BJ (cell line): ENCODE results near the gene IGFLR1. TPM values are rescaled to one million over a fixed set of nuclear protein-coding genes. Genes with fewer than 3 reads are reported as not detected.

Source experiments
- CTCF ChIA-PET: fragments of 350-600 bp; formaldehyde crosslinking; extraction: SDS; loops from one replicate; lab custom pipeline; 2021; ENCODE audit warnings: antibody characterized with exemption, inconsistent platforms; lab: Yijun Ruan, JAX
- POLR2A ChIA-PET: fragments of 300-600 bp; sonication (Branson Sonifier 250); formaldehyde crosslinking; extraction: SDS; loops from one replicate; lab custom pipeline; 2021; ENCODE audit warnings: antibody characterized with exemption; lab: Charles Lee
- DNase-seq: peaks from one replicate; pipeline ENCODE4 v3.0.0-alpha.2; 2011; ENCODE audit warnings: low read depth
- H3K27me3 ChIP-seq: 2 replicates; pipeline ENCODE4 v1.6.0; 2011; ENCODE audit warnings: low read length; ENCODE audit not compliant: control insufficient read depth, insufficient read depth
- H3K36me3 ChIP-seq: 2 replicates; pipeline ENCODE4 v1.5.1; 2011; ENCODE audit warnings: low read length; ENCODE audit not compliant: control insufficient read depth, insufficient read depth
- H3K4me3 ChIP-seq: 2 replicates; pipeline ENCODE4 v1.5.1; 2011; ENCODE audit warnings: low read depth, mild to moderate bottlenecking, control low read depth, low read length
- CTCF ChIP-seq: IDR thresholded peaks from 2 replicates; pipeline ENCODE4 v1.5.1; 2011; ENCODE audit warnings: low read depth, mild to moderate bottlenecking, control low read depth, inconsistent platforms, low read length, moderate library complexity; ENCODE audit not compliant: insufficient read depth
- polyA plus RNA-seq: library from polyadenylated mRNA; depleted of rRNA; stranded (reverse); fragments of >200 nt; gene quantifications from 2 replicates; pipeline ENCODE4 v1.2.3, GENCODE V29; 2011

IGFLR1 gene
- polyA plus RNA-seq, 1 experiment = 1.9 TPM

DNA sequence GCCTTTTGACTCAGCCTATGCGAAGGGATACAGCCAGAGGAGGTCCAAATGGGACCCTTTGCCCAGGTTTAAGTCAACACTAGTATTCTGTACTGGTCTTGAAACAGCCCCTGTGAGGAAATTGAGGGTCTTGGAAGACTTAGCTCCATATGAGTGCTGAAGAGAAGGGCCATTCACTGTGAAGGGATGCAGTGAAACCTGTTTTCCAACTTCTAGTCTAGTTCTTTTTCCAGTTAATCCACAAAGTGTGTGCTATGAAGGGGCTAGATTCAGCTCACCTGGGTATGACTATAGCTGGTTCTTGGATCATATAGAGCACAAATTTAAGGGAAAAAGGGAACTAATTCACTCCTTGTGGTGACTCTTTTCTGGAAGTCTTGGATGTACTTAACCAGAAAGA lies 33.9 kb downstream of the IGFLR1 start:
- Histone ChIP-seq H3K4me3 (no peak overlapping the region), H3K27me3 (no peaks in the 10 kb centered on the region; the same call in none of the 2 replicates), H3K36me3 (no peaks in the 10 kb centered on the region)
- ChIA-PET CTCF (interaction anchor here (0.9 kb wide), 1 partner anchor 14 kb away, joined by 3 read pairs; no protein-coding TSS in a partner anchor), POLR2A (interaction anchor here (0.6 kb wide), 1 partner anchor 65 kb away, joined by 3 read pairs; no protein-coding TSS in a partner anchor)
- TF ChIP-seq CTCF = no peak
- no peak for DNase-seq

DNA sequence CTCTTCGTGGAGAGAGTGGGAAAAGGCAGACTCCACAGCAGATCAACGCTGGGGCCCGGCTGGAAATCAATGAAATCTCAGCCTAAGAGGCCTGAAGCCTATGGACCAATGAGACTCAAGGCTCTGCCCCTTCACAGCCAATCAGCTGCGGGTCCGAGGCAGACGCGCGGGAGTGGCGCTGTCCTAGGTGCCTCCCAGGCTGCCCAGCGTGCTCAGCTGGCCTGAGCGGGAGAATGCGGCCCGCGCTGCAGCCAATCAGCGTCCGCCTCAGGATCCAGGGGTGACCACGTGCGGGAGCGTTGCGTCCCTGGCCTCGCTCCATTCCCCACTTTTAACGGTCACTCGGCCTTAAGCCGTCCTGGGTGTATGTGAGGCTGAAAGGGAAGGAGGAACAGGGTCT lies 38.0 kb downstream of the IGFLR1 start, which contains the start of gene ZBTB32:
TSS of gene ZBTB32 (plus strand) at position 341 of the 400 bp plus-strand sequence. CDS start 10,069 bp downstream, outside the sequence.
- Histone ChIP-seq H3K27me3 (no peaks in the 10 kb centered on the region; the same call in 1 of the 2 replicates), H3K4me3 (no peak within 1 kb of the TSS), H3K36me3 (no peaks in the 10 kb centered on the region)
- ChIA-PET CTCF (interaction anchor here (4.4 kb wide), 1 partner anchor 11 kb away, joined by 30 read pairs; no protein-coding TSS in a partner anchor), POLR2A (no interaction called here)
- DNase-seq = no peak
- no peak for TF ChIP-seq CTCF

GRCh38 chr19:35703343-35703742 lies 38.9 kb downstream of the IGFLR1 start:
- no peaks in the 10 kb centered on the region for H3K36me3 ChIP-seq
- no peak for TF ChIP-seq CTCF
- no peak overlapping the region for H3K4me3 ChIP-seq
- DNase-seq = no peak
- no peaks in the 10 kb centered on the region; the same call in 1 of the 2 replicates for H3K27me3 ChIP-seq
- POLR2A ChIA-PET = no interaction called here
- CTCF ChIA-PET = interaction anchor here (1.9 to 4.4 kb wide), 3 partner anchors 10 to 117 kb away, joined by 6 to 30 read pairs (median 11); no protein-coding TSS in a partner anchor

GRCh38 chr19:35702223-35703012 lies 39.8 kb downstream of the IGFLR1 start:
- no peak for TF ChIP-seq CTCF
- peak; percentile 83 for DNase-seq
- Histone ChIP-seq H3K4me3 (peak overlapping the region; percentile 58), H3K27me3 (no peaks in the 10 kb centered on the region), H3K36me3 (no peaks in the 10 kb centered on the region)
- POLR2A ChIA-PET = interaction anchor here (0.6 kb wide), 1 partner anchor 68 kb away, joined by 8 read pairs; no protein-coding TSS in a partner anchor
- CTCF ChIA-PET = interaction anchor here (0.7 to 4.4 kb wide), 6 partner anchors 9 to 117 kb away, joined by 3 to 30 read pairs (median 5); no protein-coding TSS in a partner anchor

- Histone ChIP-seq H3K36me3 (no peaks in the 10 kb centered on the region), H3K27me3 (peaks cover 2% of the 10 kb centered on the region), H3K4me3 (no peak overlapping the region)
- CTCF ChIA-PET = interaction anchor here (0.9 to 1.6 kb wide), 4 partner anchors 17 to 186 kb away, joined by 3 to 6 read pairs (median 4); no protein-coding TSS in a partner anchor
- DNase-seq = no peak
- POLR2A ChIA-PET = no interaction called here
- TF ChIP-seq CTCF = no peak
Measured at GRCh38 chr19:35696835-35697234, 45.4 kb downstream of the IGFLR1 start.
